Neural cell (in vitro differentiated cells): ENCODE results near the gene CLEC3A.

Source experiments
- CTCF ChIP-seq: fragments of 450-650 bp; IDR thresholded peaks from 2 replicates; pipeline ENCODE4 v1.5.1; 2014; ENCODE audit warnings: antibody characterized with exemption, mild to moderate bottlenecking, moderate library complexity; ENCODE audit not compliant: poor library complexity, severe bottlenecking
- POLR2AphosphoS5 ChIP-seq: IDR thresholded peaks from 2 replicates; pipeline ENCODE4 v1.6.1; 2012
- REST ChIP-seq: IDR thresholded peaks from 2 replicates; pipeline ENCODE4 v1.6.1; 2012; ENCODE audit warnings: borderline replicate concordance
- TAF1 ChIP-seq: IDR thresholded peaks from 2 replicates; pipeline ENCODE4 v1.6.1; 2012; ENCODE audit warnings: low read depth

GRCh38 chr16:77989846-77990245 is 32.5 kb upstream of the CLEC3A start:
- TF ChIP-seq TAF1 (no peak), POLR2AphosphoS5 (no peak), REST (no peak), CTCF (no peak)
